ENCODE results near the gene HMX1.

HMX1 gene

GRCh38 chr4:8820178-8821102 is 51.2 kb downstream of the HMX1 start:
- DNase-seq (ENCODE audit: extremely low read depth in 1 of 2, low read depth in 1 of 2): no peak

DNA sequence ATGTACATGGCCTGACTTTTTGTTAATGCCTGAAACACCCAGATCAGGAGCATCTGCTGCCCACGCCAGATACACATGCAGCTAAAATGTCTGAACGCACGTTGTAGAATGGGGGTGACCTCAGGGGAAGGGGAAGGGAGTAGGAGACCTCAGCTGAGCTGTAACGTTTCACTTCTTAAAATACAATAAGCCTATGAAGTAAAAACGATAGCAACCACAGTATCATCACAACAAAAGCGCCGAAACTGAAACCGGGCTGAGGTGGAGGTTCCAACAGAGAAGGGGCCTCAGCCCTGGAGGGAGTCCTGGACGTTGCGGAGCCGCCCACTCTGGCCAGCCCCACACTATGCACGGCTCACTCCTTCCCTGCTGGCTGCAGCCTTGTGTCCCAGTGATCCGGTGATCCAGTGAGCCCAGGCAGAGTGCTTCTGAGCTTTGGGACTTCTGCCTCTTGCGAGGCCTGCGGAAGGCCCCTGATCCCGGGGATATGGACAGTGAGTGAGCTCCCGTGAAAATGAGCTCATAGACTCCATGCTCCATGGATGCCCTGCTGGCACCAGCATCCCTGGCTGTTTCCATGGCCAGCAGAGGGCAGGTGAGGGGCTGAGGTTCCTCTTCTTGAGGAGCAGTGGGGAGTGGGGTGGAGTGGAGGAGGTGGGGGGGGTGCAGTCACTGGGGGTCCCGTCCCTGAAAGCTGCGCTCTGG is 52.0 kb downstream of the HMX1 start:
- no peak for DNase-seq (ENCODE audit: extremely low read depth in 1 of 2, low read depth in 1 of 2)

GRCh38 chr4:8819019-8819418 is 52.6 kb downstream of the HMX1 start:
- no peak for DNase-seq (ENCODE audit: extremely low read depth in 1 of 2, low read depth in 1 of 2)

DNA sequence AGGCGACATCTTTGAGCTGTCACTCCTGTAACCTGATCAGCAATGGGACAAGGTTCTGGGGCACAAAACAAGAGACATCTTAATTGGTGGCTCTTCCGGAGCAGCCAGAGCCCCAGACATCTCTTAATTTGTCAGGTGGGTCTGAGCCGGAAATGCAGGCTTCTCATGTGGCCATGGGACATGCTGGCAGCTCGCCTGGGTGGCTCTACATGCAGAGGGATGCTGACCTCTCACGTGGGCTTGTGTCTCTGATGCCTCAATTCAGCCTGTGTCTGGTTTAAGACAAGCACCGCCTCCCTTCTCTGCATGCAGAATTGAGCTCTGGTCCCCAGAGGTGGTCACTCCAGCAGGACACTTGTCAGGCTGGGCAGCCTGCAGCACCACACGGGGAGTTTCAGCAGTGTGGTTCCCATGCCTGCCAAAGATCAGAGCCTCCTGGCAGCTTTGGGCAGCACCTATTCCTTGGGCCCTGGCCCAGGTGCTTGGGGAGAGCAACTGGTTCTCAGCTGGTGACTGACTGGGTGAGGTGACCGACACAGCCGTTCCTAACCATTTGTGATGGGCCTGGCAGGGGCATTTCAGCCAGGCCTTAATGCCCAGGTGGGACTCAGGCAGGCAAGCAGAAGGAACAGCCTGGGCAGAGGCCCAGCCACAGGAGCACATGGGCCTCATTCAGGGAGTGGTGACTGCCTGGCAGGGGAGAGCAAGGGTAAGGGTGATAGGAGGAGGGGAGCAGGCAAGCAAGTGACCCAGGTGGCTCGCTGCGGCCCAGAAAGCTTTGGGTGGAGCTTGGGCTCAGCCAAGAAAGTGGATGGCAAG is 53.4 kb downstream of the HMX1 start:
- DNase-seq (ENCODE audit: extremely low read depth in 1 of 2, low read depth in 1 of 2): no peak

DNA sequence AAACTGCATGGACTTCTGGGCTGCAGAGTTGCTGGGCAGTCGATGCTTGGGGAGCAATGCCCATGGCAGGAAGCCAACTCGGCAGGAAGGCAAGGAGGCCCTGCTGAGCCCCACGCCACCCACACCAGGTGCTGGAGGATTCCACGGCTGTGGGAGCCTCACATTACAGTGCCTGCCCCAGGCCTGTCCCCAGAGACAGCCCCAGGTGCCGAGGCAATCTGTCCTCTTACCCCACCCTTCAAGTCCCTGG is 53.9 kb downstream of the HMX1 start:
- DNase-seq (ENCODE audit: extremely low read depth in 1 of 2, low read depth in 1 of 2): no peak

GRCh38 chr4:8817096-8817812 is 54.4 kb downstream of the HMX1 start:
- DNase-seq (ENCODE audit: extremely low read depth in 1 of 2, low read depth in 1 of 2): no peak

Data from stimulated activated CD8-positive, alpha-beta memory T cell treated with anti-CD3 and anti-CD28 coated beads, Interleukin-7, amount 100 ng/mL, for 48 hours (primary cell).